Stimulated activated CD4-positive, alpha-beta T cell treated with anti-CD3 and anti-CD28 coated beads, Interleukin-1b, Interleukin-23, amount 100 ng/mL, for 4 hours (primary cell): Measurements from ENCODE around the gene SGO2.
"Not testable (repeated sequence)": the region's sequence is repeated elsewhere in the genome, so short reads cannot be mapped to it uniquely, and the experiment has no call there.

Experiments
- DNase-seq, 2 donors: peaks; one replicate each; pipeline ENCODE4 v3.0.0-alpha.2; 2020; ENCODE audit warnings: low read depth in 2 of 2

Gene SGO2

DNA sequence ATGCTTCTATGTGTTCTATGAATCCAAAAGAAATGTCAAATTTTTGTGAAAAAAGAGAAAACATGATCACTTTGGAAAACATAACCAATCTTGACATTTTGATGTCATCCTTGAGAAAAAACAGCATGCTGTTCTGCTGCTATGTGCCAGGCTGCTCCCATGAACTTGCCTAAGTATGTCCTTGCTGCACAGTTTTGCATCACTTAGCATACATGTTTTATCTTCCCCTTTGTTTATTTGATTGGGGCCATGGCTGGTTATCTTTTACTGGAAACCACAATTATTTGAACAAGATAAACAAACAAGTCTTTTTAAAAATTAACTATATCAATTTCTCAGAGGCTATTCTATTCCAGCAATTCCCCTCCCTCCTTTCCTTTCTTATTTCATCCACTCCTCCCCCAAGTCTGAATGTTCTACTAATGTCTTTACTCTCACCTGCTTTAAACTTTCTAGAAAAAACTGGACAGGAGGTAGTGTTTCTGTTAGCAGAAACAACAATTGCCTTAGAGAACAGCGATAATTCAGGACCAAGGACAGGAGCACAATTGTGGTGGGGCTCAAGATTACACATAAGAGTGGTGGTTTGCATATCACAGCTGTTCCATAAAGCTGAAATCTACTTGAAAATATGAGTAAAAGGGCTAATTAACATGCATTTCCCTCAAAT is 66.5 kb downstream of the SGO2 start:
- DNase-seq = no peak

DNA sequence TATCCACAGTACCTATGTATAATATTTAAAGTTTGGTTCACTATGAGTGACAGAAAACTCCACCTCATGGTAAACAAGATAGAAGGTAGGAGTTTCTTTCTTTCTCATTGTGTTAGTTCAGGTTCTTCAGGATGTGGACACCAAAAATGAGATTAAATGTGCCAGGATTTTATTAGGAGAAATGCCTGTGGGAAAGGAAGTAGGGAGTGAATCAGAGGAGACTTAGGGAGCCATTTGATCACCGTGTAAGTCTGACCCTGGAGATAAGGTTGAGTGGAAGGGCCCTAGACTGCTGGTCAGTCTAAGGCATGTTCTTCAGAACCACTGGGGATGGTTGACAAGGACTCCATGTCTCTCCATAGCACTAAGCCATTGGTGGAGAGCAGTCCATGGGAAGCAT is 67.9 kb downstream of the SGO2 start:
- DNase-seq = no peak

DNA sequence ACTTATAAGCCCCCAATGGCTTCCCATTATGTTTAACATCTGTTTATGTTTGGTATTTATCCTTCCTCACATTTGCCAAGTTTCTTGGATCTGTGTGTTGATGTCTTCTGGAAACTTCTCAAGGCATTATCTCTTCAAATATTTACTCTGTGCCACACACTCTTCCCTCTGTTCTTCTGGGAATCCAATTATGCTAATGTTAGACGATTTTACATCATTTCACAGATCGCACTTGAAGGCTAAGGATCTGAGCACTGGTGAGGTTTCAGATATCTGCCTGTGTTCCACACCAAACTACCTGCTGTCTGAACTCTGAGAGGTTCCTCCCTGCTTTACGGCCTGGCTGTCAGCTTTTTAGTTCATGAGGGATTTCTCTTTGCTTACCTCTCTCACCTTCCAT is 69.9 kb downstream of the SGO2 start:
- DNase-seq = no peak

DNA sequence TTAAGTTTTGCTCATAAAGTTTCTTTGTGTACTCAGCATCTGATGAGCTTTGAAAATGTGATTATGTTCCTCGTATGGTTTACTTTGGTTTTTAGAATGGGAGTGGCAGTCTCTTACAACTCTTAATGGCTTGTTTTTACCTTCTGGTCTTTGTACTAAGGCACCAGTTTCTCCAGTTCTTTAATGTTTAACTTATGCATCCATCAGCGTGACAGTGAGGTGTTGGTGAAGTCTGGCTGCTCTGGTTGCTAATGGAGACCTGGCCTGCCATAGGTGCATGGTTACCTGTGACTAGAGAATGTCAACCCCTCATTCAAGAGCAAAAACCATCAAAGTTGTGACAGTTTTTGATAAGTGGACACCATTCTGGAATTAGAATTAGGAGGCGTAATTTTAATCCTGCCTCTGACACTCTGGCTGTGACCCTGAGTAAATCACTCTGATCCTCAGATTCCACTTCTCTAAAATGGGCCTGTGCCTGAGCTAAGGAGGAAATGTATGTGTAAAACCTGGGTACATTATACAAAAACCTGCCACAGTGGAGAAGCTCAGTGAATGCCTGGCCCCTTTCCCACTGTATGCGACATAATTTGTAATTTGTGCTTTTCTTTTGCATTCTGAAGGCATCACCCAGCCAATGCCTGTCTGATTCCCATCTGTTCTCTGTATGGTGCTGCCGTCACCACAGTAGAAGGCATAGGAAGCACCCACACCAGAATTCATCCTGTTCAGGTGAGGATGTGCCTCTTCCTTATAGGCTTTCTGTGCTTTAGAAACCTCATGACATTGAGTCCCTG is 71.0 kb downstream of the SGO2 start:
- no peak for DNase-seq

DNA sequence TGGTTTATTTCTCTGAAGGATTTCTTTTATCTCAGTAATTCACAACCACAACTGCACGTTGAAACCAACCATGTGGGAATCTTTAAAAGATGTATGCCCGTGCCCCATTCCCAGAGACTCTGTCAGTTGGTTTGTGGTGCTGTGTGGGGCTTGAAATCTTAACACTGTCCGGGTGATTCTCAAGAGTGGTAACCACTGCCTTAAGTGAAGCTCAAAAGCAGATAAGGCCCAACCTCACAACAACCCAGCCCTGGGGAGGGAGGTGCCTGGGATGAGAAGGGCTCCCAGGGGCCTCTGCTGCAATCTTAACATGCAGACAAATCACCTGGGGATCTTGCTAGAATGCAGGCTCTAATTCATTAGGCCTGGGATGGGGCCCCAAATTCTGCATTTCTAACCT is 73.2 kb downstream of the SGO2 start:
- DNase-seq = no peak

DNA sequence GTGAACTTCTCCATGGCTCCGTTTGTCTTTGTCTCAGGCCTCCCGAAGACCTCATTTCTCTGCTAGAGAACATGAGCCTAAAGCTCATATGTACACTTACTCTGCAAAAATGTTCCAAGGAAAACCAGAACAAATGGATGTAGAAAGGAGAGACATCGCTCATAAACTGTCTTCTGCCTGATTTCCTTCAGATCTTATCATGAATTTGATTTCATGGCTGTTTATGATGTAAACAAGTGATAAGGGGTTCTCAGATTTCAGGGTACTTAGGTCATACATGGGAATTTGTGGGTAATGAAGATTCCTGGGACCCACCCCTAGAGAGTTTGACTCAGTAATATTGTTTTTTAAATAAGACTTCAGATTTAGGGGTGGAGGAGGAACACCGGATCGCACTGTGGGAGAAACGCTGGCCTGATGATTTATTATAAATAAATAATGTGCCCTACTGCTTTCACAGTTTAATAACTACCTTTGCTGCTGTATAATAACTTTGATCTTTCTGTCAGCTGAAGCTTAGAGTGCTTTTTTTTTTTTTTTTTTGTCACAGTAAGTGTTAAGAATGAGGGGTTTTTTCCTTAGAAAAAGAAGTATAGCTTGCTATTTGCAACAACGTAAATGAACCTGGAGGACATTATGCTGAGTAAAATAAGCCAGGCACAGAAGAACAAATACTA is 74.7 kb downstream of the SGO2 start:
- no peak for DNase-seq

DNA sequence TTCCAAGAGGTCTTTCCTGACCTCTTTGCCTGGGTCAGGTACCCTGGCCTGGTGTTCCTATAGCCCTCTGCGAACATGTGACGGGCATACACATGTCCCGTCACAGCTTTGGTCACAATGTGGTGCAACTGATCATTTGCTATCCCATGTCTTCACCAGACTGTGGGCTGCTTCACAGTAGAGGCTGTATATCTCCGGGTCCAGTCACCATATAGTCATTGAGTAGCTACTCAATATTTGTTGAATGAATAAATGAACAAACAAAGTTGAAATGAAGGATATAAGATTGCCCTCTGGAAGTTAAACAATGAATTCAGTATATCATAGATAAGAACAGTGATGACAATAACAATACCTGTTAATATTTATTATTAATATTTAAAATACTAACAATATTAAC is 76.6 kb downstream of the SGO2 start:
- DNase-seq = no peak

DNA sequence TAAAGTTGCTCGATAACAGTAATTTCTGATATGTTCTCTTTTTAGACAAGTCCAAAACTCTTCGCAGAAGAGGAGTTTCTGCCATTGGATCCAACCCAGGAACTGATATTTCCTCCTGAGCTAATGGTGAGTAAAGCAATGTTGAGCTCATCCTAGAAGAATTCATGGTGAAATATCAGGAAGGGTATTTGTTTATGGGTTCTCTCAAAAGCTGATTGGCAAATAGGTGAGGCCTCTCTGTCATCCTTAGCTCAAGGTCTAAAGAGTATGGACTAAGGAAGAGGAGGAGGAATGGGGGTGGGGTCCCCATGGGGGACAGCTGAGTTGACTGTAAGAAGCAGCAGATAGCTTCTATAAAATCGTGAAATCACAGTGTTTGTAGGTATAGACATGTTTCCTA is 78.0 kb downstream of the SGO2 start:
- no peak for DNase-seq

DNA sequence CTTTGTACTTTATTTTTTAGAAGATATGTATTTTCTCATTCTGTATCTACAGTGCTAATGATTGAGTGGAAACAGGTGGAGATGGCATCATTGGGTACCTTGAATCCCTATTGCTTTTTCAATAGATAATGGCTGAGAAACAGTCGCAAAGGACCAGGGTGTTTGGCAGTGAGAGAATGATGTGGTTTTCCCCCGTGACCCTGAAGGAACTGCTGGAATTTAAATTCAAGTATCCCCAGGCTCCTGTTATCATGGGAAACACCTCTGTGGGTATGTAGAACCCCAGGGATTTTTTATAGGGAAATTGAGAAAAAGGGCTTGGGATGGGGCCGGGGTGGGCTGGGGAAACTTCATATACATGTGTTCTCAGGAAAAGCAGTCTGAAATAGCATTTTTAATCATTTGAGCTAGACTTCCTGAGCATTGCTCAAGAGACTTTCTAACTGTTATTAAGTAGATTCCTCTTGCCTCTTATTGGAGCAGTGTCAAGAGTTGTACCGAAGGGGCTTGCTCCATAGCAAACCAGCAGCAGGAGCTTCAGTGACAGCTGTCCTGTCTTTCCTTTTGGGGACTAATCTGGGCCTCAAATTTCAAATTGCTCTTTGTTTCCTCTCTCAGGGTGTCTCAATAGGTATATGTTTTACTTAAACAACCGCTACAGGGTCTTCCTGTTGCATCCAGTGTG is 78.7 kb downstream of the SGO2 start:
- no peak for DNase-seq

DNA sequence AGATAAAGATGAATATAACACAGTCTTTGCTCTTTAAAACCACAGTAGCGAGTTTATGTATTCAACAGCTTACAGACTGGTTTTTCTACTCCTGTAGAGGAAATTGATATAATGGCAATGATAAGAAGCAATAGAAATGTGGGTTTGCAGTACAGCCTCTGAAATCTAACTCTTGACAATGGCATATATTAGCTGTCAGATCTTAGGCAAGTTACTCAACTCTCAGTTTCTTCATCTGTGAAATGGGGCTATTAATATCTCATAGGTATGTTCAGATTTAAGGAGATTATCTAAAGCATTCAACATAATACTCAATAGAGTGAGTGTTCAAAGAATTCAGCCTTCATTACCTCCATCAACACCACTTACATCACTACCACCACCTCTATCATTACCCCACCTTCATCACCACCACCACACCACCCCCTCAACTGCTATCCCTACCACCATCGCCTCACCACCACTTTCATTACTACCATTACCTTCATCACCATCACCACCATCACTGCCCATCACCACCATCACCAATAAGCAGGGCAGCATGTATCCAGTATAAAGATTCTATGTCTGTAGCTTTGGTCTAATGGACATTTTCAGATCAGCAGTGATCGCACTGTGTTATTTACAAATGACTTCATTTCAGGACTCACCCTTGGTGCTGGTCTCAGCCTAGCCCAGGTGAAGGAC is 82.5 kb downstream of the SGO2 start:
- DNase-seq = no peak

DNA sequence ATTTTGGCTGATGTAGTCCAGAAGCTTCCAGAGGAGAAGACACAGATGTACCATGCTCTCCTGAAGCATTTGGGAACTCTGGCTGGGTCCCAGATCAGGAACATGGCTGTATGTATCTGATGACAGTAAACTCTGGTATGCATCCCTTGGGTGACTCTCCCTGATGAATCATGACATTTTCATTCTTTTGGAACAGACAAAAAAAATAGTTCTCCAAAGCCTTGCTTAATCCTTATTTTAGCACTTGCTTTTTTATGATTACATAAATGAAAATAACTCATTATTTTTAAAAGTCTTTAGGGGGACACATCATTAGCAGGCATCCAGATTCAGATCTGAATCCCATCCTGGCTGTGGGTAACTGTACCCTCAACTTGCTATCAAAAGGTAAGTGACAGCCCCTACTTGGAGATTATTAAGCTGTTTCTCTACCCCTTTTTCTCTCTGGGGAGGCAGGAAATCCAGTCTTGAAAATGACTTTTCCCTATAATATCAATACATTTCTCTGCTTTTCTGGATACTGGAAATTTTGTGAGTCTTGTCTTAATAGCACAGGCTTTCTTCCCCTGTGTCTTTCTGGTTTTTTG is 83.1 kb downstream of the SGO2 start:
- no peak for DNase-seq

DNA sequence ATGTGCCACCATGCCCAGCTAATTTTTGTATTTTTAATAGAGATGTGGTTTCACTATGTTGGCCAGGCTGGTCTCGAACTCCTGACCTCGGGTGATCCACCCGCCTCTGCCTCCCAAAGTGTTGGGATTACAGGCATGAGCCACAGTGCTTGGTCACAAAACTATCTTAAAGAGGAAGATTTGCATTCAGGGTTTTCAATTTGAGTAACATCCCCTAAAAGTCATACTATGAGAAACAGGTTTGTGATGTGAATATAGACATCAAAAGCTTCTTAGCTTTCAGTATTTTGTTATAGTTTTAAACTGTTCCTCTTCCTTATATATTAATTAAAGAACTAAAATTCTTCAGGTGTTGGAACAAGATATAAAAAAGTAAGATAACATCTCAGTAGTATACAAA is 84.2 kb downstream of the SGO2 start:
- DNase-seq = not testable (repeated sequence)

DNA sequence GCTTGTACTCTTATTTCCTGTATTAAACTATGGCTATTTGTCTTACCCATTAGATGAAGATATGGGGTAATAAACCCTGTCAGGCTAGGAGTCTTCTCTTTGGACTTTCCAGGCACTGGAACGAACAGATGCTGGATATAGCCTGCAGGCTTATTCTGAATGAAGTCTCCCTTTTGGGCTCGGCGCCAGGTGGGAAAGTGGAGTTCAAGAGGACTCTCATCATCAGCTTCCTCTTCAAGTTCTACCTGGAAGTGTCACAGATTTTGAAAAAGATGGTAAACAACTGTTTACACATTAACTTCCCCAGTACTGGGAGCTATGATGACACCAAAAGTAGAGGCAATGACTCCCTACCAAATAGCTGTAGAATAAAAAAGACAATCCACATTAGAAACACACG is 87.7 kb downstream of the SGO2 start:
- no peak for DNase-seq

DNA sequence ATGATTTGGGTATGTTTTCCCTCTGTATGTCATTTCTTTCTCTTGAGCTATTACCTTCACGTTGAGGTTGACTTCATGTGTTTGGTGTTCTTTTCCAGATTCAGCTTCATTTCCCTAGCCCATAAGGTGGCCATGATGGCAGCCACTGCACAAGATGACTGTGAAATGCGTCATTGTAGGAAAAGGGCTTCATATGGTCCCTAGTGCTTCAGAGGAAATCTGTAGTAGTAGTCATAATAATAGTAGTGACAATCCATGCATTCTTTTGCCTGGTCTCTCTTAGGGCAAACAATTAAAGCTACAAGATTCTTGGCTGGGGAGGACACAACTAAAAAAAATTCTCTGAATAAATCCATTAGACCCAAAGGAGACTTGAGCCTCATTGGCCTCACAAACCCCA is 88.2 kb downstream of the SGO2 start:
- no peak for DNase-seq

DNA sequence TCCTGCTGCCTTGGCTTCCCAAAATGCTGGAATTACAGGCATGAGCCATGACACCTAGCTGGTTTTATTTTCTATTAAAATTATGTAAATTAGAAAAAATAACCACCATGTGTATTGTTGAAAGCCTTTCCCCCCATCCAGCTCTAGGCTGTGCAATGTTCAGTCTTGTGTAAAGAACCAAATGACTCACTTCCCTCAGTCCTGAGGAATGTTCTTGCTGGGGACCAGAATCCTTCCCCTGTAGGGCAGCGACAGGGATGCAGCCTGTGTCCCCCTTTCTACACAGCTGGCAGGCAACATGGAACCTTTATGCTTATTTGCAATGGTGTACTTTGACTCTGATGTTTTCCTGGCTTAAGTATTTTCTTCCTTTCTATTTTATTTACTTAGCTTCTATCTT is 89.2 kb downstream of the SGO2 start:
- DNase-seq = no peak

DNA sequence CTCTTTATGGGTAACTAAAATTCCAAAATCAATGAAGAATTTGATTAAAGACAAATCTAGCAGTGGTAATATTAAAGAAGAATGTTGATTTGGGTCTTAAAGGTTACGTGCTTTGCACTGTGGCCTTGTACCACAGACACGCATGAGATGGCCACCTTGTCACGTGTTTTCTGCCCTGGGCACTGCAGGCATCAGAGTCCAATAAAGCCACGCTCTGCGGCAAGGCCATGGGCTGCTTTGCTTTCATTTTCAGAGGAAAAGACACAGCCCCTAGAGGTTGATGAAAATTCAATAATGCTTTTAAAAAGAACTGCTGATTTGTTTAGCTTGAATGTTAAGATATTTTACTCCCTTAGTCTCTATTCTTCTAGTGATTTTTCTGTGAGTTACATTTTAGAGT is 90.2 kb downstream of the SGO2 start:
- DNase-seq = no peak

DNA sequence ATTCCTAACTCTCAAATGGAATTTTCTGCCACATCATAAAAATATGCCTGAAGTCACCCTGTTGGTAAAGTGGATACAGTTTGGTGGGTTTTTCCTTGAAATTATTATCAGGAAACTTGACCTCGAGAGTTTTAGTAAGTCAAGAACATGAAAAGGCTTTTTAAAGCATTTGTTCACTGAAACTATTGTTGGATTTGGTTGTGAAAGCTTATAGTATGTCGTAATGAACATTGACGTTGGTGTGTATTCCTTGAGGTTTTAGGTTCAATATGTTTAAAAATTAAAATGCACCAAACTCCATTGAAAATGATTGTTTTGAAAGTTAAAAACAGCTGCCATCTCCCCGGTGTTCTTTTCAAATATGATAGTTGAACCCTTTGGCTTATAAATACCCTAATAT is 90.6 kb downstream of the SGO2 start:
- DNase-seq = no peak

DNA sequence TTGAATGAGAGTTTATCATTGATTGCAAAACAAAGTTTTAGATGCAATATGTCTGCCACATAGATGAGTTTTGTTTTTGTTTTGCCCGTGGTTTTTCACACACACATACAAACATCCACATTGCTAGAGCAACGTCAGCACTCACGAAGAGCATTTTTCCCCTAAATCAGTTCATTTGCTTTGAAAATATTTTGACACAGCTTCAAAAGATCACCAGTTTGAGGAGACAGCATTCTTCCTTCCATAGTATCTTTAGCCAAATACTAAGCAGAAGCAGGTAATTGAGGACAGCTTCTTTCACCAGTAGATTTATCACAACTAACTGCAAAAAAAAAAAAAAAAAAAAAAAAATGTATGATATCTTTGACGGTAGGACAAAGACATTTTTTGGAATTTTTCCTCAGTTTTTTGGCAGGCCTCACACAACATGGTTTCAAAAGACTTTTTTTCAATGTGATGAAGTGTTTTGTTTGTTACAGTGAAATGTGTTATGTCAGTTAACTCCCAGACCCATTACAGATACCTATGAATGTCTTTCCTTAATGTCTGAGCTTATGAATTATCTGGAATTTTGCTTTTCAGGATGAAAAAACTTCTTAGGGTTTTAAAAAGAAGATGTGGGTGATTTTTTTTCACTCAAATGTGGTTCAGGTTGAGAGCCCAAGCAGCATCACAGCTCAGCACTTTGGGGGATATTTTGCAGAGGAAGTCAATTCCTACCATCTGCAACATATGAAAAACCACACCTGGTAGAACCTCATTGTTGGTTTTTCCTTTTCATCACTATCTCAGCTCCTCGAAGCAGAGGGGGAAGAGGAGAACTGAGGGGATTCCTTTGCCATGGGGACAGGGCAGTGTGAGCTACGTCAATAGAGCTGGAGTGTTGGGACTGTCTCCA is 91.4 kb downstream of the SGO2 start:
- DNase-seq = no peak

DNA sequence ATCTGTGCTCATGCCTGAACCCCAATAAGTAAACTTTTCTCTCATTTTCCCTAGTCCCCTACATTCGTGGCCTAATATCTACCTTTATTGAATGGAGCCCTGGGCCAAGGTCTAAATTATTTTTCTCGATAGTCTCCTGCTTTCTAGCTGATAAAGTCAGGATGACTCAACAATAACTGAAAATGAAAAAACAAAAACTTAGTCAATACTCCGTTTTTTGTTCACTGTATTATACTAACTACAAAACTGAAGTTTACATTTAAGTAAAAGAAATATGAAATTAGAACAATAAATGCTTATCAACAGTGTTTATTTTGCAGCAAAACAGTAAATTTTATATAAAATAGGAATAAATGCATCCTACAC is 92.0 kb downstream of the SGO2 start:
- no peak for DNase-seq

DNA sequence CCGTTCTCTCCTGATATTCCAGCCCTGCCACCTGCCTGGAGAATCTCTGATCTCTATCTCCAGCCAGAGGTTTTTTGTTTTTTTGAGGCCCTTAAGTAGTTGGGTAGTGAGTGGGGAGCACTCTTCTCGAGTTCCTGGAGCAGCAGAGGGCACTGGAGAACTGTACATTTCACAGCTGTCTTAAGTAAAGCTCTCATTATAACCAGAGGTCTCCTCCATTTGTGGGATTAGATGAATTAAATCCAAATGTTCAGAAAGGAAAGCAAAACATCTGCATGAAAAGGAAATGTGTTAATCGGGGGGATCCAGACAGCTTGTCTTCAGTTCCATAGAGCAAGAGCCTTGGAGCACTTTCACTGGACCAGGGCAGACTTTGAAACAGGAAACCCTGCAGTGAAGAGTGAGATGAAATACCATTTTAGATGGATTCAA is 92.6 kb downstream of the SGO2 start:
- no peak for DNase-seq

DNA sequence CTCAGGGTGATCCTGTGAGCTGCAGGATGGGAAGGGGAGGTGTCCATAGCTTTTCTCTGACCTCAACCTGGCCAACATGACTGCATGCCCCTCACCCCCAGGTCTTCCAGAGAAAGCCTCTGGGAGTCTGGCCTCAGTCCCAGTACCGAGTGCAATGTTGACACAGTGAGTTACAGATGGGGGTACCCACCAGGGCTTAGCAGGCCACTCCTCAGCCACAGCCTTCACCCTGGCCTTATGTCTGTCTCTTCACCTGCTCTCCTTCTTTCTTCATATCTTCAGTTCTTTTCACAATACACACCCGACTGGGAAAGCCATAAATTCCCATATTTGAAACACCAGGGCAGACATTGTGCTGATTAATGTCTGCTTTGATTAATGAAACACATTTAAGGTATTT is 93.3 kb downstream of the SGO2 start:
- DNase-seq = no peak
